Measurements from ENCODE around the gene SERTM1.

GRCh38 chr13:36712290-36712689 is 38.5 kb downstream of the SERTM1 start:
- TF ChIP-seq ZNF776 (tag by site-specific recombination; IDR thresholded peaks at IDR 0.05; ENCODE audit: borderline replicate concordance) = no peak
- no peak for TF ChIP-seq ZNF585B (tag by site-specific recombination; IDR thresholded peaks at IDR 0.05)
- TF ChIP-seq CTCF (tag by site-specific recombination; IDR thresholded peaks at IDR 0.05) = no peak
- peak; percentile 41 for TF ChIP-seq ZIC2 (tag by site-specific recombination; IDR thresholded peaks at IDR 0.05)
- TF ChIP-seq ZNF658 (tag by site-specific recombination; IDR thresholded peaks at IDR 0.05) = no peak
- TF ChIP-seq ZNF133 (tag by site-specific recombination; IDR thresholded peaks at IDR 0.05) = no peak
- no peak for TF ChIP-seq ZNF48 (tag by site-specific recombination; IDR thresholded peaks at IDR 0.05)
- TF ChIP-seq TSHZ1 (tag by site-specific recombination; IDR thresholded peaks at IDR 0.05; ENCODE audit: borderline replicate concordance) = no peak
- TF ChIP-seq, protein P1, sequence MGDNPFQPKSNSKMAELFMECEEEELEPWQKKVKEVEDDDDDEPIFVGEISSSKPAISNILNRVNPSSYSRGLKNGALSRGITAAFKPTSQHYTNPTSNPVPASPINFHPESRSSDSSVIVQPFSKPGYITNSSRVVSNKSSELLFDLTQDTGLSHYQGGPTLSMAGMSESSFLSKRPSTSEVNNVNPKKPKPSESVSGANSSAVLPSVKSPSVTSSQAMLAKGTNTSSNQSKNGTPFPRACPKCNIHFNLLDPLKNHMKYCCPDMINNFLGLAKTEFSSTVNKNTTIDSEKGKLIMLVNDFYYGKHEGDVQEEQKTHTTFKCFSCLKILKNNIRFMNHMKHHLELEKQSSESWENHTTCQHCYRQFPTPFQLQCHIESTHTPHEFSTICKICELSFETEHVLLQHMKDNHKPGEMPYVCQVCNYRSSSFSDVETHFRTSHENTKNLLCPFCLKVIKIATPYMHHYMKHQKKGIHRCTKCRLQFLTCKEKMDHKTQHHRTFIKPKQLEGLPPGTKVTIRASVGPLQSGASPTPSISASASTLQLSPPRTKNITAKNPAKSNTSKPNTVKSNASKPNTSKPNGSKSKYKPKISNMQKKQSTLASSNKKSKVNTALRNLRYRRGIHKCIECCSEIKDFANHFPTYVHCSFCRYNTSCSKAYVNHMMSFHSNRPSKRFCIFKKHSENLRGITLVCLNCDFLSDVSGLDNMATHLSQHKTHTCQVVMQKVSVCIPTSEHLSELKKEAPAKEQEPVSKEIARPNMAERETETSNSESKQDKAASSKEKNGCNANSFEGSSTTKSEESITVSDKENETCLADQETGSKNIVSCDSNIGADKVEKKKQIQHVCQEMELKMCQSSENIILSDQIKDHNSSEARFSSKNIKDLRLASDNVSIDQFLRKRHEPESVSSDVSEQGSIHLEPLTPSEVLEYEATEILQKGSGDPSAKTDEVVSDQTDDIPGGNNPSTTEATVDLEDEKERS (tag by site-specific recombination; IDR thresholded peaks at IDR 0.05) = no peak
- TF ChIP-seq ZBTB10 (tag by site-specific recombination; IDR thresholded peaks at IDR 0.05) = no peak
